ENCODE measurements around the gene VTI1A.

VTI1A gene

GRCh38 chr10:112671743-112672142 lies 224.7 kb downstream of the VTI1A start:
- CTCF ChIA-PET: no interaction called here
- no peak for TF ChIP-seq CTCF (IDR thresholded peaks at IDR 0.05; ENCODE audit: control extremely low read depth, extremely low read depth, low read depth, missing control alignments)
- no peak for DNase-seq (ENCODE audit: extremely low spot score)

GRCh38 chr10:112672706-112673105 lies 225.7 kb downstream of the VTI1A start:
- no peak for TF ChIP-seq CTCF (IDR thresholded peaks at IDR 0.05; ENCODE audit: control extremely low read depth, extremely low read depth, low read depth, missing control alignments)
- ChIA-PET POLR2A (no interaction called here), CTCF (interaction anchor here (0.6 to 1.1 kb wide), 2 partner anchors 8 to 38 kb away, joined by 3 read pairs; no protein-coding TSS in a partner anchor)
- DNase-seq (ENCODE audit: extremely low spot score): no peak

More at GRCh38 chr10:112671743-112672142, 224.7 kb downstream of the VTI1A start:
- POLR2A ChIA-PET: no interaction called here

GRCh38 chr10:112675560-112676083 lies 228.6 kb downstream of the VTI1A start:
- no peak for TF ChIP-seq CTCF (IDR thresholded peaks at IDR 0.05; ENCODE audit: control extremely low read depth, extremely low read depth, low read depth, missing control alignments)
- DNase-seq (ENCODE audit: extremely low spot score): no peak
- CTCF ChIA-PET: no interaction called here
- POLR2A ChIA-PET: no interaction called here

- no peak for TF ChIP-seq CTCF (IDR thresholded peaks at IDR 0.05; ENCODE audit: control extremely low read depth, extremely low read depth, low read depth, missing control alignments)
- ChIA-PET CTCF (interaction anchor here (1.4 kb wide), 1 partner anchor 10 kb away, joined by 5 read pairs; no protein-coding TSS in a partner anchor), POLR2A (no interaction called here)
- DNase-seq (ENCODE audit: extremely low spot score): no peak
These were observed 230.7 kb downstream of the VTI1A start for GRCh38 chr10:112677689-112678088.

- POLR2A ChIA-PET: no interaction called here
- no peak for DNase-seq (ENCODE audit: extremely low spot score)
- CTCF ChIA-PET: no interaction called here
- no peak for TF ChIP-seq CTCF (IDR thresholded peaks at IDR 0.05; ENCODE audit: control extremely low read depth, extremely low read depth, low read depth, missing control alignments)
These were observed 231.6 kb downstream of the VTI1A start for GRCh38 chr10:112678581-112678980.

GRCh38 chr10:112678987-112679386 lies 232.0 kb downstream of the VTI1A start:
- POLR2A ChIA-PET: no interaction called here
- CTCF ChIA-PET: no interaction called here
- no peak for DNase-seq (ENCODE audit: extremely low spot score)
- no peak for TF ChIP-seq CTCF (IDR thresholded peaks at IDR 0.05; ENCODE audit: control extremely low read depth, extremely low read depth, low read depth, missing control alignments)

- ChIA-PET CTCF (no interaction called here), POLR2A (no interaction called here)
- no peak for DNase-seq (ENCODE audit: extremely low spot score)
- no peak for TF ChIP-seq CTCF (IDR thresholded peaks at IDR 0.05; ENCODE audit: control extremely low read depth, extremely low read depth, low read depth, missing control alignments)
These were observed 232.4 kb downstream of the VTI1A start for GRCh38 chr10:112679392-112679791.
